GM12875 (cell line): ENCODE results near the gene NEU1.
A peak's percentile ranks its signal among the peaks of the same experiment; 100 is the strongest.

Source experiments
- H3K4me3 ChIP-seq: one replicate; pipeline ENCODE4 v1.5.1; 2011; ENCODE audit warnings: low read depth, low read length, control low read depth
- CTCF ChIP-seq: IDR thresholded peaks from 2 replicates; pipeline ENCODE4 v1.5.1; 2011; ENCODE audit warnings: low read depth, mild to moderate bottlenecking, control low read depth, inconsistent platforms, low read length, moderate library complexity, borderline replicate concordance; ENCODE audit not compliant: insufficient read depth

Gene NEU1

GRCh38 chr6:31905041-31905440 lies 42.4 kb upstream of the NEU1 start:
- H3K4me3 ChIP-seq, result no peak overlapping the region
- no peak for TF ChIP-seq CTCF

- no peak for TF ChIP-seq CTCF
- H3K4me3 ChIP-seq, result no peak overlapping the region
These were observed 41.3 kb upstream of the NEU1 start for GRCh38 chr6:31903957-31904356.

GRCh38 chr6:31901953-31902643 lies 39.5 kb upstream of the NEU1 start, which contains the start of gene ZBTB12:
TSS of gene ZBTB12 (minus strand) at chr6:31902086. CDS start at chr6:31901305, 781 bp downstream.
- H3K4me3 ChIP-seq, result peak within 1 kb of the TSS; percentile 58
- TF ChIP-seq CTCF, result no peak

GRCh38 chr6:31901415-31901952 lies 38.9 kb upstream of the NEU1 start:
- no peak for TF ChIP-seq CTCF
- H3K4me3 ChIP-seq, result peak overlapping the region; percentile 58

GRCh38 chr6:31900917-31901414 lies 38.3 kb upstream of the NEU1 start:
- H3K4me3 ChIP-seq, result peak overlapping the region; percentile 58
- no peak for TF ChIP-seq CTCF

GRCh38 chr6:31899882-31900722 lies 37.5 kb upstream of the NEU1 start:
- H3K4me3 ChIP-seq, result no peak overlapping the region
- no peak for TF ChIP-seq CTCF
